Panc1 (cell line): Measurements from ENCODE around the gene SH3BP2. TPM values are rescaled to one million over a fixed set of nuclear protein-coding genes. Genes with fewer than 3 reads are reported as not detected.

ENCODE experiments used
- ATAC-seq: fragments of 200-7000 bp; cut with Tn5 transposase; 2 replicates; pipeline ENCODE4 v1.9.1; 2020; ENCODE audit warnings: mild to moderate bottlenecking, moderate library complexity
- BruUV-seq: library from RNA; stranded (reverse); fragments of 400-500 nt; replicated peaks from 2 replicates; lab custom pipeline; 2021; lab: Mats Ljungman, UMichigan
- CTCF ChIA-PET: fragments of 300-600 bp; sonication (Branson Sonifier 250); formaldehyde crosslinking; loops from one replicate; lab custom pipeline; 2022; ENCODE audit warnings: antibody characterized with exemption; lab: Charles Lee
- POLR2A ChIA-PET: fragments of 300-600 bp; sonication (Branson Sonifier 250); formaldehyde crosslinking; loops from one replicate; lab custom pipeline; 2022; ENCODE audit warnings: antibody characterized with exemption; lab: Charles Lee
- DNase-seq: peaks from one replicate; pipeline ENCODE4 v3.0.0-alpha.2; 2010; ENCODE audit warnings: low read depth, low spot score
- H3K27ac ChIP-seq: 2 replicates; pipeline ENCODE4 v1.5.1; 2011; ENCODE audit warnings: mild to moderate bottlenecking, low read length, inconsistent platforms
- H3K27me3 ChIP-seq: fragments of 200-500 bp; sonication (Bioruptor generic); 2 replicates; pipeline ENCODE4 v1.6.0; 2014; ENCODE audit warnings: low read length, inconsistent platforms; ENCODE audit not compliant: control insufficient read depth, insufficient read depth
- H3K36me3 ChIP-seq: fragments of 200-500 bp; sonication (Bioruptor generic); 2 replicates; pipeline ENCODE4 v1.5.1; 2014; ENCODE audit warnings: inconsistent platforms, mild to moderate bottlenecking, low read length, moderate library complexity; ENCODE audit not compliant: control insufficient read depth, insufficient read depth
- H3K4me1 ChIP-seq: 2 replicates; pipeline ENCODE4 v1.5.1; 2011; ENCODE audit warnings: inconsistent platforms, mild to moderate bottlenecking, low read length, moderate library complexity; ENCODE audit not compliant: control insufficient read depth, insufficient read depth
- H3K4me3 ChIP-seq, 2 experiments: 2 replicates each; pipeline ENCODE4 v1.5.1; 2011 to 2012; ENCODE audit warnings: low read depth in 2 of 2, low read length in 2 of 2, mild to moderate bottlenecking in 2 of 2, inconsistent platforms in 1 of 2, moderate library complexity in 1 of 2
- H3K9me3 ChIP-seq: fragments of 200-500 bp; sonication (Bioruptor generic); 2 replicates; pipeline ENCODE4 v1.5.1; 2014; ENCODE audit warnings: low read depth, mild to moderate bottlenecking, inconsistent platforms, low read length, moderate library complexity; ENCODE audit not compliant: control insufficient read depth, insufficient read depth
- POLR2AphosphoS5 ChIP-seq: IDR thresholded peaks from 2 replicates; pipeline ENCODE4 v1.6.1; 2012; ENCODE audit warnings: mild to moderate bottlenecking, low read depth, low read length, moderate library complexity
- SIN3A ChIP-seq: IDR thresholded peaks from 2 replicates; pipeline ENCODE4 v1.6.1; 2012; ENCODE audit warnings: low read depth, mild to moderate bottlenecking, low read length, moderate library complexity, borderline replicate concordance; ENCODE audit not compliant: insufficient read depth
- TCF7L2 ChIP-seq: IDR thresholded peaks from 2 replicates; pipeline ENCODE4 v1.6.1; 2011; ENCODE audit warnings: mild to moderate bottlenecking, low read depth, low read length, inconsistent platforms
- in situ Hi-C: cut with HindIII; loops from 2 replicates; pipeline ENCODE4 v1.10.0; 2016; ENCODE audit warnings: low sequenced_read_pairs, low pct_unique_long_range_greater_than_20kb
- intact Hi-C: fragments of 100-400 bp; cut with micrococcal nuclease; formaldehyde crosslinking; loops from one replicate; pipeline ENCODE4 v1.10.0; 2022; ENCODE audit not compliant: unreplicated experiment
- total RNA-seq: library from RNA; stranded (reverse); gene quantifications from one replicate; pipeline ENCODE4 v1.2.1, GENCODE V29; 2021; ENCODE audit not compliant: unreplicated experiment
- TF ChIP-seq, protein P1 (sequence below), 2 experiments: IDR thresholded peaks; 2 replicates each; pipeline ENCODE4 v1.6.1; 2011 to 2012; ENCODE audit warnings: low read depth in 2 of 2, control low read depth in 1 of 2, low read length in 1 of 2, mild to moderate bottlenecking in 1 of 2, moderate library complexity in 1 of 2; ENCODE audit not compliant: insufficient read depth in 1 of 2
- TF ChIP-seq, protein P2 (sequence below): fragments of 450-650 bp; IDR thresholded peaks from 2 replicates; pipeline ENCODE4 v1.5.1; 2017; ENCODE audit warnings: mild to moderate bottlenecking

The SH3BP2 gene
- total RNA-seq, 1 experiment from 2014 or later, result 93.4 TPM

DNA sequence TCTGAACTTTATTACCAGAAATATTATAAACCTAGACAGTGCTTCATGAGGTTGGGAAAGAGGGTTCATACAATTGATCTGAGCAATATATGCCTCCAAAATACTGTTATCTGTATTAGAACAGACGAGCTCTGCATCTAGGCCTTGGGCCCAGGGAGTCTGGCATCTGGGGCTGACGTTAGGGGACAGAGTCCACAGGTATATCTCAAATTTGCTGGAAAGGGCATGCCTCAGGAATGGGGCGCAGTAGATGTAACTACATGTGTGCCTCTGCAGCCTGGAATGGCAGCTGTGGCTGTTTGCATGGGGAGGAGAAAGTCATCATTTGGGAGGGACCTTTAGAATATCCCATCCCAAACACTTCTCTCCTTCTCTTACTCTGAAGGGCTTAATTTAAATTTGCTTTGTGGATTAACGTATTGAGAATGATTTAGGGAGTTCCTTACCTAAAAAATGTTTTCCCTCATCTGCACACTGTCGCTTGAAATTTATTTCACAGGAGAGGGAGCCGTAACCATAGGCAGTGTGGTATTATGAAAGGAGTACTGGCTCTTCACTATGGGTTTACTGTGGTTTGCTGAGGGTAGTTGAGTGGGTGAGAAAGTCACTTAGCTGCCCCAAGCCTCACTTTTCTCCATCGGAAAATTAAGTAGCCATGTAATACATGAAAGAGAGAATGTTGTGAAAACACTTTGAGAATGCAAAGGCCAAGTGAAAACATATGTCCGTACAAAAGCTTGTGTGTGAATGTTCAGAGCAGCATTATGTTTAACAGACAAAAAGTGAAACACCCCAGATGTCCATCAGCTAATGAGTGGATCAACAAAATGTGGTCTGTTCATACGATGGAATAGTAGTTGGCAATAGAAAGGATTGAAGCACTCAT lies 56.6 kb downstream of the SH3BP2 start:
- Histone ChIP-seq H3K9me3 (no peaks in the 10 kb centered on the region), H3K27me3 (no peaks in the 10 kb centered on the region), H3K4me3 (no peak overlapping the region), H3K36me3 (no peaks in the 10 kb centered on the region; the same call in 1 of the 2 replicates), H3K27ac (no peak overlapping the region), H3K4me1 (peaks cover 6% of the 10 kb centered on the region)
- BruUV-seq, result no TSS peak
- TF ChIP-seq TCF7L2 (no peak), POLR2AphosphoS5 (no peak), SIN3A (no peak)
- TF ChIP-seq, protein P1, sequence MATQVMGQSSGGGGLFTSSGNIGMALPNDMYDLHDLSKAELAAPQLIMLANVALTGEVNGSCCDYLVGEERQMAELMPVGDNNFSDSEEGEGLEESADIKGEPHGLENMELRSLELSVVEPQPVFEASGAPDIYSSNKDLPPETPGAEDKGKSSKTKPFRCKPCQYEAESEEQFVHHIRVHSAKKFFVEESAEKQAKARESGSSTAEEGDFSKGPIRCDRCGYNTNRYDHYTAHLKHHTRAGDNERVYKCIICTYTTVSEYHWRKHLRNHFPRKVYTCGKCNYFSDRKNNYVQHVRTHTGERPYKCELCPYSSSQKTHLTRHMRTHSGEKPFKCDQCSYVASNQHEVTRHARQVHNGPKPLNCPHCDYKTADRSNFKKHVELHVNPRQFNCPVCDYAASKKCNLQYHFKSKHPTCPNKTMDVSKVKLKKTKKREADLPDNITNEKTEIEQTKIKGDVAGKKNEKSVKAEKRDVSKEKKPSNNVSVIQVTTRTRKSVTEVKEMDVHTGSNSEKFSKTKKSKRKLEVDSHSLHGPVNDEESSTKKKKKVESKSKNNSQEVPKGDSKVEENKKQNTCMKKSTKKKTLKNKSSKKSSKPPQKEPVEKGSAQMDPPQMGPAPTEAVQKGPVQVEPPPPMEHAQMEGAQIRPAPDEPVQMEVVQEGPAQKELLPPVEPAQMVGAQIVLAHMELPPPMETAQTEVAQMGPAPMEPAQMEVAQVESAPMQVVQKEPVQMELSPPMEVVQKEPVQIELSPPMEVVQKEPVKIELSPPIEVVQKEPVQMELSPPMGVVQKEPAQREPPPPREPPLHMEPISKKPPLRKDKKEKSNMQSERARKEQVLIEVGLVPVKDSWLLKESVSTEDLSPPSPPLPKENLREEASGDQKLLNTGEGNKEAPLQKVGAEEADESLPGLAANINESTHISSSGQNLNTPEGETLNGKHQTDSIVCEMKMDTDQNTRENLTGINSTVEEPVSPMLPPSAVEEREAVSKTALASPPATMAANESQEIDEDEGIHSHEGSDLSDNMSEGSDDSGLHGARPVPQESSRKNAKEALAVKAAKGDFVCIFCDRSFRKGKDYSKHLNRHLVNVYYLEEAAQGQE (IDR thresholded peaks at IDR 0.05; ENCODE audit: insufficient read depth in 1 of 2, low read depth in 2 of 2, low read length in 1 of 2), result no peak
- TF ChIP-seq, protein P2, sequence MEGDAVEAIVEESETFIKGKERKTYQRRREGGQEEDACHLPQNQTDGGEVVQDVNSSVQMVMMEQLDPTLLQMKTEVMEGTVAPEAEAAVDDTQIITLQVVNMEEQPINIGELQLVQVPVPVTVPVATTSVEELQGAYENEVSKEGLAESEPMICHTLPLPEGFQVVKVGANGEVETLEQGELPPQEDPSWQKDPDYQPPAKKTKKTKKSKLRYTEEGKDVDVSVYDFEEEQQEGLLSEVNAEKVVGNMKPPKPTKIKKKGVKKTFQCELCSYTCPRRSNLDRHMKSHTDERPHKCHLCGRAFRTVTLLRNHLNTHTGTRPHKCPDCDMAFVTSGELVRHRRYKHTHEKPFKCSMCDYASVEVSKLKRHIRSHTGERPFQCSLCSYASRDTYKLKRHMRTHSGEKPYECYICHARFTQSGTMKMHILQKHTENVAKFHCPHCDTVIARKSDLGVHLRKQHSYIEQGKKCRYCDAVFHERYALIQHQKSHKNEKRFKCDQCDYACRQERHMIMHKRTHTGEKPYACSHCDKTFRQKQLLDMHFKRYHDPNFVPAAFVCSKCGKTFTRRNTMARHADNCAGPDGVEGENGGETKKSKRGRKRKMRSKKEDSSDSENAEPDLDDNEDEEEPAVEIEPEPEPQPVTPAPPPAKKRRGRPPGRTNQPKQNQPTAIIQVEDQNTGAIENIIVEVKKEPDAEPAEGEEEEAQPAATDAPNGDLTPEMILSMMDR, result no peak
- in situ Hi-C loops, result no loop called here
- intact Hi-C loops, result no loop called here
- CTCF ChIA-PET, result no interaction called here
- POLR2A ChIA-PET, result no interaction called here
- DNase-seq (no peak), ATAC-seq (no peak)

DNA sequence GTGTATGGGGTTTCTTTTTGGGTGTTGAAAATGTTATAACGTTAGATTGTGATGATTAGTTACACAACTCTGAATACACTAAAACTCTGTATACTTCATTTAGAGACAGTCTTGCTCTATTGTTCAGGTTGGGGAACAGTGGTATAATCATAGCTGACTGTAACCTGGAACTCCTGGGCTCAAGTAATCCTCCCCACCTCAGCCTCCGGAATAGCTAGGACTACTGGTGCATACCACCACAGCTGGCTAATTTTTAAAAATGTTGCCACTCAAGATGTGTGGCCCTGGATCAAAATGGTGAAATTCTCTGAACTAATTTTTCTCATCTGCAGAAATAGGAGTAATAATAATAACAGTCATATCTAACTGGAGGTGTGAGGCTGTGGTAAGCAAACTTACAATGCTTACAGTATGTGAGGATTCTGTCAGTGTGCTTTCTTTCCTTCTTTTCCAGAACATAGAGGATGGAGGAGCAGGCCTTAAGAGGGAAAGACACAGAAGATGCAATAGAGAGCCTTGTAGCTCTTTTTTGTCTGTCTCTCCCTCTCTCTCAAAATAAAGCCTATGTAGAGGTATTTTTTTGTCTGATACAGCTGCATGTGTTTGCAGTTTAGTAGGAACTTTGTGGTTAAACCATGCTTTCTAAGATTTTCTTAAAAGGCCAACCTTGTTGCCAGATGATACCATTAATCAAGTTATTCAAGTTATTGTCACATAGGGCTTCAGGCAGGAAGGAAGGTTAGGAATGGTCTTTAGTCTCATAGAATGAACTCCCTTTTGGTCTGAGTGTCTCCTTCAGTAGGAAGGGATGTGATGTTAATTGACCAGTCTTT lies 58.3 kb downstream of the SH3BP2 start:
- Histone ChIP-seq H3K9me3 (no peaks in the 10 kb centered on the region), H3K4me3 (no peak overlapping the region), H3K36me3 (no peaks in the 10 kb centered on the region; the same call in 1 of the 2 replicates), H3K4me1 (no peaks in the 10 kb centered on the region; the same call in none of the 2 replicates), H3K27ac (no peak overlapping the region), H3K27me3 (no peaks in the 10 kb centered on the region)
- ChIA-PET CTCF (no interaction called here), POLR2A (no interaction called here)
- ATAC-seq (no peak), DNase-seq (no peak)
- TSS peak; percentile 10 for BruUV-seq
- TF ChIP-seq, protein P2, result no peak
- TF ChIP-seq TCF7L2 (no peak), POLR2AphosphoS5 (no peak), SIN3A (no peak)
- TF ChIP-seq, protein P1 (IDR thresholded peaks at IDR 0.05; ENCODE audit: insufficient read depth in 1 of 2, low read depth in 2 of 2, low read length in 1 of 2), result no peak
- in situ Hi-C loops (no loop called here), intact Hi-C loops (no loop called here)
